ENCODE results near the gene SNX13.

SNX13 gene

DNA sequence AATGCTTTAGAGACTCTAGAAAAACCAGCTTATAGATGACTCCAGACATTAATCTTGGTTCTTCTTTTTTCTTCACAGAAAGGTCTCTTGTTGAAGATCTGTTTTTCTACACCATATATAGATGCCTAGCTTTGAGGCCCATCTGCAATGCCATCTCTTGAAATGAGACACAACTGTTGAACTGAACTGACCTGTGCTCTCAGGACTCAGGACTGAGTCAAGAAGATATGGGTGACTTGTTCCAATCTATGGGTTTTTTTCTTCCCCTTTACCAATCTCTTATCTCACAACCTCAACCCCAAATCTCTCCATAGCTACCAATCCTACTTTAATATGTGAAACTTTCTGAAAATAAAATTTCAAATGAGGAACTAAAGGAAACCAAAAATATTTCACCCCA lies 194.7 kb downstream of the SNX13 start:
- H3K9ac ChIP-seq (ENCODE audit: low read length): no peak overlapping the region
- H3K4me3 ChIP-seq (ENCODE audit: low read length): no peak overlapping the region
- no peaks in the 10 kb centered on the region for H3K27me3 ChIP-seq (ENCODE audit: control insufficient read depth, insufficient read depth, low read length)
- H3K36me3 ChIP-seq (ENCODE audit: control insufficient read depth, insufficient read depth, low read length): no peaks in the 10 kb centered on the region
- H3K4me1 ChIP-seq (ENCODE audit: control insufficient read depth, insufficient read depth, low read length): no peaks in the 10 kb centered on the region
- H3K9me3 ChIP-seq (ENCODE audit: control insufficient read depth, low read length): no peaks in the 10 kb centered on the region

- no peaks in the 10 kb centered on the region for H3K27me3 ChIP-seq (ENCODE audit: control insufficient read depth, insufficient read depth, low read length)
- no peak overlapping the region for H3K4me3 ChIP-seq (ENCODE audit: low read length)
- H3K9me3 ChIP-seq (ENCODE audit: control insufficient read depth, low read length): no peaks in the 10 kb centered on the region
- no peaks in the 10 kb centered on the region for H3K4me1 ChIP-seq (ENCODE audit: control insufficient read depth, insufficient read depth, low read length)
- no peak overlapping the region for H3K9ac ChIP-seq (ENCODE audit: low read length)
- no peaks in the 10 kb centered on the region for H3K36me3 ChIP-seq (ENCODE audit: control insufficient read depth, insufficient read depth, low read length)
Observed at GRCh38 chr7:17743316-17743715, 197.0 kb downstream of the SNX13 start.

GRCh38 chr7:17741426-17741825 lies 198.9 kb downstream of the SNX13 start:
- H3K4me3 ChIP-seq (ENCODE audit: low read length): no peak overlapping the region
- H3K36me3 ChIP-seq (ENCODE audit: control insufficient read depth, insufficient read depth, low read length): no peaks in the 10 kb centered on the region
- H3K4me1 ChIP-seq (ENCODE audit: control insufficient read depth, insufficient read depth, low read length): no peaks in the 10 kb centered on the region
- H3K27me3 ChIP-seq (ENCODE audit: control insufficient read depth, insufficient read depth, low read length): no peaks in the 10 kb centered on the region
- H3K9me3 ChIP-seq (ENCODE audit: control insufficient read depth, low read length): no peaks in the 10 kb centered on the region
- H3K9ac ChIP-seq (ENCODE audit: low read length): no peak overlapping the region

Data from mucosa of stomach (tissue), 1 donor.